WTC11 (cell line): ENCODE measurements around the gene ZNHIT3.

Experiments used
- ARID4B ChIP-seq: sonication (generic); formaldehyde crosslinking; IDR thresholded peaks from 2 replicates; pipeline ENCODE4 v1.8.0; 2023; ENCODE audit warnings: missing genetic modification reagents, mild to moderate bottlenecking, borderline replicate concordance
- ATF3 ChIP-seq: sonication (generic); formaldehyde crosslinking; conservative IDR thresholded peaks from 2 replicates; pipeline ENCODE4 v1.8.1; 2022; ENCODE audit warnings: mild to moderate bottlenecking, missing genetic modification reagents
- CTCF ChIP-seq: fragments of 200-600 bp; IDR thresholded peaks from 2 replicates; pipeline ENCODE4 v1.8.0; 2022; ENCODE audit warnings: antibody characterized with exemption
- FOXK1 ChIP-seq: sonication (generic); formaldehyde crosslinking; IDR thresholded peaks from 2 replicates; pipeline ENCODE4 v1.8.0; 2022; ENCODE audit warnings: mild to moderate bottlenecking, moderate library complexity, missing genetic modification reagents
- GRHL2 ChIP-seq: fragments of 250-450 bp; sonication (Bioruptor Pico); IDR thresholded peaks from 2 replicates; pipeline ENCODE4 v1.8.0; 2022; ENCODE audit warnings: mild to moderate bottlenecking, moderate library complexity; ENCODE audit not compliant: insufficient replicate concordance, severe bottlenecking
- MAX ChIP-seq: sonication (generic); formaldehyde crosslinking; IDR thresholded peaks from 2 replicates; pipeline ENCODE4 v1.8.0; 2022; ENCODE audit warnings: mild to moderate bottlenecking, missing genetic modification reagents
- NR3C1 ChIP-seq: sonication (generic); formaldehyde crosslinking; conservative IDR thresholded peaks from 2 replicates; pipeline ENCODE4 v1.8.1; 2023; ENCODE audit warnings: low read depth, mild to moderate bottlenecking, missing genetic modification reagents
- RELA ChIP-seq: sonication (generic); formaldehyde crosslinking; IDR thresholded peaks from 2 replicates; pipeline ENCODE4 v1.8.1; 2022; ENCODE audit warnings: missing genetic modification reagents, mild to moderate bottlenecking, borderline replicate concordance
- USF2 ChIP-seq: sonication (generic); formaldehyde crosslinking; IDR thresholded peaks from 2 replicates; pipeline ENCODE4 v1.8.1; 2023; ENCODE audit warnings: mild to moderate bottlenecking, missing genetic modification reagents, moderate library complexity
- ZNF425 ChIP-seq: fragments of 250-450 bp; sonication (Bioruptor Pico); conservative IDR thresholded peaks from 2 replicates; pipeline ENCODE4 v1.9.0; 2021; ENCODE audit warnings: mild to moderate bottlenecking
- ZSCAN18 ChIP-seq: fragments of 250-450 bp; sonication (Bioruptor Pico); IDR thresholded peaks from 2 replicates; pipeline ENCODE4 v2.1.2; 2022; ENCODE audit warnings: mild to moderate bottlenecking, moderate library complexity

GRCh38 chr17:36501351-36501750, 14.9 kb downstream of the ZNHIT3 start:
- TF ChIP-seq CTCF (no peak), ZNF425 (CRISPR knock-in tag) (no peak), ATF3 (no peak), USF2 (CRISPR knock-in tag) (no peak), ZSCAN18 (CRISPR knock-in tag) (no peak), MAX (no peak), FOXK1 (CRISPR knock-in tag) (no peak), GRHL2 (CRISPR knock-in tag) (no peak), ARID4B (CRISPR knock-in tag) (no peak), NR3C1 (no peak), RELA (CRISPR knock-in tag) (no peak)
